22Rv1 (cell line): ENCODE data around the gene MIR17HG.

Source experiments
- CTCF ChIP-seq: fragments of 450-650 bp; IDR thresholded peaks from 2 replicates; pipeline ENCODE4 v1.5.1; 2017; ENCODE audit warnings: mild to moderate bottlenecking
- ZFX ChIP-seq: fragments of 450-650 bp; IDR thresholded peaks from 2 replicates; pipeline ENCODE4 v1.6.1; 2017; ENCODE audit warnings: antibody characterized with exemption, borderline replicate concordance

GRCh38 chr13:91312324-91312723 is 35.2 kb upstream of the MIR17HG start:
- no peak for TF ChIP-seq CTCF
- TF ChIP-seq ZFX = no peak
